Measurements from ENCODE around the gene COL11A1.
"Not testable (repeated sequence)": the region's sequence is repeated elsewhere in the genome, so short reads cannot be mapped to it uniquely, and the experiment has no call there.

The COL11A1 gene

DNA sequence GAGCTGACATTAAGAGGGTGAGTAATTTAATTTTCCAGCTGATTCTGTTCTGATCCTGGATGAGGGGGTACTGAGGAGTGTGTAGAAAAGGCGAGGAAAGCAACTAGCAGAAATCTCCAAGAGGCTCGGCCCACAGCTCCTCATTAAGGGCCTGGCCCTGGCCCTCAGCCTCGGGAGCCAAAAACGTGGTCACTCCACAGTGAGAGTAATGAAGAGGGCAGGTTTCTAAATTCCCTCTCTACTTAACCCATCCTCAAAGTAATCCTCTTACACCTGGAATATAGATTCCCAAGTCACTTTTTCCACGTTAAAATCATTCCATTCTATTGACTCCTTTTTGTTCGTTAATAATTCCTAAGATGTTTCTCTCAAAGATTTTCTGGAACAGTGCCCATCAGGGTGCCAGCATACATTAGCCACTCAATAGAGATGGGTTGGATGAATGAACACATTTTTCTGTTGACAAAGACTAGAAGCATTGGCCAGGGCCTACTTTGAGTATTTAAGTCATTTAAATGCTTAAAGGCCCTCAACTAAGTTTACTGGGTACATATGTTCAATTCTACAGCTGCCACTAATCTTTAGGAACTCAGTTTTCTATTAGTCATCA is 1.1 kb upstream of the COL11A1 start:
- H3K36me3 Mint-ChIP-seq (ENCODE audit: low read depth) = no peaks in the 10 kb centered on the region
- H3K4me1 Mint-ChIP-seq (ENCODE audit: low read depth) = peaks cover 4% of the 10 kb centered on the region

GRCh38 chr1:103107741-103108375 is 464 bp downstream of the COL11A1 start:
- H3K4me1 Mint-ChIP-seq (ENCODE audit: low read depth) = peaks cover 4% of the 10 kb centered on the region
- no peak overlapping the region for H3K27ac Mint-ChIP-seq
- peaks cover 35% of the 10 kb centered on the region for H3K27me3 Mint-ChIP-seq
- no peaks in the 10 kb centered on the region for H3K9me3 Mint-ChIP-seq
- no peaks in the 10 kb centered on the region for H3K36me3 Mint-ChIP-seq (ENCODE audit: low read depth)
- no peak overlapping the region for H3K4me3 Mint-ChIP-seq

More for the DNA sequence above, 1.1 kb upstream of the COL11A1 start:
- Mint-ChIP-seq H3K4me3 (no peak overlapping the region), H3K27ac (no peak overlapping the region), H3K9me3 (no peaks in the 10 kb centered on the region), H3K27me3 (peaks cover 38% of the 10 kb centered on the region)

DNA sequence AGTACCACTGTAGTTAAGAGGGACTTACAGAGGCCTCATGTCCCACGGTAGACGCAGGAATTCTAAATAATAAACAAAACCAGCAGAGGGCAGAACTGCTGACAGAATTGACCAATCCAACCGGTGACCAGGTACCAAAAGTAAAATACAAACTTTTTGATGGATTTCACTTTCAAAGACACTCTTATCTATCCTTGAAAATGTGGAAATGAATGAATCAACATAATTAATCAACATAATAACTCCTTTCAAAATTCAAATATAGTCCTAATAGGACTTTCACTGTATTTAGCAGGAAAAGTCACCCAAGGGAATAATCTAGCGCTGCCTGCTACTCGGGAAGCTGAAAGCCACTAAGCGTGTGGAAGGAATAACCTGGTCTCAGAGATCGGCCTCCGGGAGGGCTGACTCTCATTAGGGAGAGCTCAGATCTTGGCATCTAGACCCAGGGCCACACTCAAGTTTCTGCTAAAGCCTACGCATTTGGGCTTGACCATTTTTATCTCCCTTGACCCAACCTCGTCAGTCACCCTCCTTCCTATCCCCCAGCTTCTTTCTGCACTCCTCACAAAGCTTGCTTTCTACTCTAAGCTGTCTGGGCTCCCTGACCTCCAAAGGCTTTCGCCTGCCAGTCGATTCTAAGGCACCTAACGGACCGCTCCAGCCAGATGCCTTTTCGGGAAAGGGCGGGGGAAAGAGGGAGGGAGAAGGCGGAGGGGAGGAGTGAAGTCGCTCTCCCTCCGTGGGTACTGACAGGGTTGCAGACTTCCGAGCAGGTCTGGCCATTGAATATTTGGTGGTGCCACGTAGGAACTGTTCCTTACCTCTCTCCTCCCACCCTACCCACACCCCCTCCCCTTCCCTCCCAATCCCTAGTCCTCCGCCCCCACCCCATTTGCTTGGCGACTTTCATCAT is 1.6 kb downstream of the COL11A1 start:
- peaks cover 4% of the 10 kb centered on the region for H3K4me1 Mint-ChIP-seq (ENCODE audit: low read depth)
- H3K4me3 Mint-ChIP-seq = peak overlapping the region; percentile 35
- H3K9me3 Mint-ChIP-seq = no peaks in the 10 kb centered on the region
- H3K27ac Mint-ChIP-seq = no peak overlapping the region
- H3K36me3 Mint-ChIP-seq (ENCODE audit: low read depth) = no peaks in the 10 kb centered on the region
- H3K27me3 Mint-ChIP-seq = peaks cover 35% of the 10 kb centered on the region

GRCh38 chr1:103101399-103101798 is 6.9 kb downstream of the COL11A1 start:
- Mint-ChIP-seq H3K27me3 (peaks cover 3% of the 10 kb centered on the region), H3K4me3 (no peak overlapping the region), H3K4me1 (ENCODE audit: low read depth) (no peaks in the 10 kb centered on the region), H3K36me3 (ENCODE audit: low read depth) (no peaks in the 10 kb centered on the region), H3K27ac (no peak overlapping the region), H3K9me3 (no peaks in the 10 kb centered on the region)

- no peaks in the 10 kb centered on the region for H3K4me1 Mint-ChIP-seq (ENCODE audit: low read depth)
- H3K27me3 Mint-ChIP-seq = no peaks in the 10 kb centered on the region
- no peaks in the 10 kb centered on the region for H3K36me3 Mint-ChIP-seq (ENCODE audit: low read depth)
- no peak overlapping the region for H3K27ac Mint-ChIP-seq
- no peak overlapping the region for H3K4me3 Mint-ChIP-seq
- no peaks in the 10 kb centered on the region for H3K9me3 Mint-ChIP-seq
These were observed 19.1 kb downstream of the COL11A1 start for GRCh38 chr1:103089221-103089620.

DNA sequence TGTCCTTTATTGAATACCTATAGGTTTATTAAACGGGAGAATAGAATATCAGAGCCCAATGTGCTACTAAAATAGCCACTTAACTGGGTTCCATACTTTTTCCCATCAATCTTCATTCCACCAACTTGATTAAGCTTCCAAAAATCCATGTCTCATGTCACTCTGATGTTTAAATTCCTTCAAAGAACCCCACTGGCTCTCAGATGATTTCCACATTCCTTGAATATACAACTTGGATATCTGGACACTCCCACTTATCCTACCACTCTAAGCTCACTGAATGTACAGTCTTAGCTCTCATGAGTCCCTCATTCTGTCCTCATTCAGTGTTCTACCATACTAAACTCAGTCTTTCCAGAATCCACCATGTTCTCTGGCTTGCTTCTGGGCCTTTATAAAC is 21.1 kb downstream of the COL11A1 start:
- Mint-ChIP-seq H3K27ac (no peak overlapping the region), H3K36me3 (ENCODE audit: low read depth) (no peaks in the 10 kb centered on the region), H3K4me3 (no peak overlapping the region), H3K9me3 (no peaks in the 10 kb centered on the region), H3K4me1 (ENCODE audit: low read depth) (no peaks in the 10 kb centered on the region), H3K27me3 (no peaks in the 10 kb centered on the region)

DNA sequence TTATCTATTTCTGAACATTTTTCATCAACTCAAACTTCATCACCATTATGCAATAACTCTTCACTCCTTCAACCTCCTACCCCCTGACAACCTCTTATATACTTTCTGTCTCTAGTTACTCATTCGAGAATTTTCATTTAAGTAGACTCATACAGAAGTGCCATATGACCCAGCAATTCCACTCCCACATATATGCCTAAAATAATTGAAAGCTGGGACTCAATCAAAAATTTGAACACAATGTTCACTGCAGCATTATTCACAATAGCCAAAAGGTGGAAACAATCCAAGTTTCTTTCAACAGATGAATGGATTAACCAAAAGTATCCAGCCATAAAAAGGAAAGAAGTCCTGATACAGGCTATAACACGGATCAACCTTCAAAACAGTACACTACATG is 24.1 kb downstream of the COL11A1 start:
- no peaks in the 10 kb centered on the region for H3K9me3 Mint-ChIP-seq
- H3K36me3 Mint-ChIP-seq (ENCODE audit: low read depth) = no peaks in the 10 kb centered on the region
- H3K27ac Mint-ChIP-seq = no peak overlapping the region
- H3K27me3 Mint-ChIP-seq = no peaks in the 10 kb centered on the region
- no peaks in the 10 kb centered on the region for H3K4me1 Mint-ChIP-seq (ENCODE audit: low read depth)
- H3K4me3 Mint-ChIP-seq = no peak overlapping the region

- Mint-ChIP-seq H3K9me3 (no peaks in the 10 kb centered on the region), H3K27me3 (no peaks in the 10 kb centered on the region), H3K27ac (no peak overlapping the region), H3K4me1 (ENCODE audit: low read depth) (no peaks in the 10 kb centered on the region), H3K36me3 (ENCODE audit: low read depth) (no peaks in the 10 kb centered on the region), H3K4me3 (no peak overlapping the region)
These were observed 32.9 kb downstream of the COL11A1 start for GRCh38 chr1:103075316-103076000.

GRCh38 chr1:103074224-103074623 is 34.1 kb downstream of the COL11A1 start:
- H3K9me3 Mint-ChIP-seq = no peaks in the 10 kb centered on the region
- no peaks in the 10 kb centered on the region for H3K36me3 Mint-ChIP-seq (ENCODE audit: low read depth)
- no peaks in the 10 kb centered on the region for H3K4me1 Mint-ChIP-seq (ENCODE audit: low read depth)
- no peak overlapping the region for H3K4me3 Mint-ChIP-seq
- no peaks in the 10 kb centered on the region for H3K27me3 Mint-ChIP-seq
- H3K27ac Mint-ChIP-seq = no peak overlapping the region

DNA sequence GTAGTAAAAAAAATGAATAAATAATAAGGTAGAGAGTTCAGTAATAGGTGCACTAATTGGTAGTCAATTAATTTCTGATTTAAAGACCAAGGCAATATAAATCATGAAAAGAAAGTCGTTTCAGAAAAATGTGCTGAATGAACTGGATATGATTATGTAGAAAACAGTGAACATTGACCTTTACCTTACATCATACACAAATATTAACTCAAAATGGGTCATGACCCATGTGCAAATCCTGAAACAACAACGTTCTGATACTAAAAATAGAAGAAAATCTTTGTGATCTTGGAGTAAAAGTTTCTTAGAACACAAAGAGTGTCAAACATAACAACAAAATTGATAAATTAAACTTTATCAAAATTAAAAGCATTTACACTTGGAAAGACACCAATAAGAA is 39.1 kb downstream of the COL11A1 start:
- H3K4me3 Mint-ChIP-seq = no peak overlapping the region

DNA sequence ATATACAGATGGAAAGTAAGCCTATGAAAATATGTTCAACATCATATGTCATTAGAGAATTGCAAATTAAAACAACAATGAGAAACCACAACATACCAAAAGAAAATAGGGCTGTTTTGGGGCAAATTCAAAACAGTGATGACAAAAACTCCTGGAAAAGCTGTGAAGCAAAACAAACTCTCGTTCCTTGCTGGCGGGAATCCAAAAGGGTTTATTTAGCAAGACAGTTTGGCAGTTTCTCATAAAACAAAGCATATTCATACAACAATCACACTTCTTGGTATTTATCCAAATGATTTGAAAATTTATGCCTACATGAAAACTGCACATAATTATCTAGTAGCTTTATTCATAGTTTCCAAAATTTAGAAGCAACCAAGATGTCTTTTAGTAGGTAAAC is 44.4 kb downstream of the COL11A1 start:
- Mint-ChIP-seq H3K4me1 (ENCODE audit: low read depth) (no peaks in the 10 kb centered on the region), H3K27me3 (no peaks in the 10 kb centered on the region), H3K36me3 (ENCODE audit: low read depth) (no peaks in the 10 kb centered on the region), H3K27ac (no peak overlapping the region), H3K4me3 (no peak overlapping the region), H3K9me3 (peaks cover 3% of the 10 kb centered on the region)

More for the DNA sequence above, 39.1 kb downstream of the COL11A1 start:
- Mint-ChIP-seq H3K9me3 (peaks cover 3% of the 10 kb centered on the region), H3K36me3 (ENCODE audit: low read depth) (no peaks in the 10 kb centered on the region), H3K27ac (no peak overlapping the region), H3K27me3 (no peaks in the 10 kb centered on the region), H3K4me1 (ENCODE audit: low read depth) (no peaks in the 10 kb centered on the region)

DNA sequence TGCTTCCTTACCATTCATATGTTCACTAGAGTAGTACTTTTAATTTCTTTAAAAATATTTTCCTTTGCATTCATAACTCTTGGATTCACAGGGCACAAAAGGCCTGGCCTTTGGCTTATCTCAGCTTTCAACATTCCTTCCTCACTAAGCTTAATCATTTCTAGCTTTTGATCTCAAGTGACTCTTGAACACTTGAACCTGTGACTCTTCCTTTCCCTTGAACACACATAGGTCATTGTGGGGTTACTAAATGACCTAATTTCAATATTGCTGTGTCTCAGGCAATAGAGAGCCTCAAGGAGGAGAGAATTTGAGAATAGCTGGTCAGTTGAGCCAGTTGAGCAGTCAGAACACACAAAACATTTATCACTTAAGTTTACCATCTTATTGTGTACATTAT is 49.9 kb downstream of the COL11A1 start:
- Mint-ChIP-seq H3K27ac (no peak overlapping the region), H3K36me3 (ENCODE audit: low read depth) (no peaks in the 10 kb centered on the region), H3K4me3 (no peak overlapping the region), H3K9me3 (no peaks in the 10 kb centered on the region), H3K4me1 (ENCODE audit: low read depth) (no peaks in the 10 kb centered on the region), H3K27me3 (no peaks in the 10 kb centered on the region)

GRCh38 chr1:103056423-103056822 is 51.9 kb downstream of the COL11A1 start:
- no peak overlapping the region for H3K27ac Mint-ChIP-seq
- no peaks in the 10 kb centered on the region for H3K4me1 Mint-ChIP-seq (ENCODE audit: low read depth)
- H3K36me3 Mint-ChIP-seq (ENCODE audit: low read depth) = no peaks in the 10 kb centered on the region
- H3K4me3 Mint-ChIP-seq = no peak overlapping the region
- H3K27me3 Mint-ChIP-seq = no peaks in the 10 kb centered on the region
- H3K9me3 Mint-ChIP-seq = no peaks in the 10 kb centered on the region

DNA sequence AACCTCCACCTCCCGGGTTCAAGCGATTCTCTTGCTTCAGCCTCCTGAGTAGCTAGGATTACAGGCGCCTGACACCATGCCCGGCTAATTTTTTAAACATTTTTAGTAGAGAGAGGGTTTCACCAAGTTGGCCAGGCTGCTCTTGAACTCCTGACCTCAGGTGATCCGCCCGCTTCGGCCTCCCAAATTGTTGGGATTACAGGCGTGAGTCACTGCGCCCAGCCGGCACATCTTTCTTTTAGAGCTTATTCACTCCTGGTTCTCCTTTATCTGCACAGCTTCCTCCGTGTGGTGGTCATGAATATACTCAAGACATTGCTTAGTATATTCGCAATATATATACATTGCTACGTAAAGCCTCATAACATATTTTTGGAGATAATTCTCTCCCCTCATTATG is 80.2 kb downstream of the COL11A1 start:
- not testable (repeated sequence) for H3K4me3 Mint-ChIP-seq; H3K9me3 Mint-ChIP-seq; H3K27ac Mint-ChIP-seq; H3K36me3 Mint-ChIP-seq (ENCODE audit: low read depth); H3K4me1 Mint-ChIP-seq (ENCODE audit: low read depth); H3K27me3 Mint-ChIP-seq
